Endodermal cell (in vitro differentiated cells): ENCODE data around the gene AIPL1. TPM values are rescaled to one million over a fixed set of nuclear protein-coding genes. Genes with fewer than 3 reads are reported as not detected.

ENCODE experiments used
- DNase-seq: peaks from one replicate; pipeline ENCODE4 v3.0.0-alpha.2; 2017
- H3K27ac ChIP-seq: 2 replicates; pipeline ENCODE4 v1.5.1; 2013; ENCODE audit warnings: mild to moderate bottlenecking, low read depth, low read length, moderate library complexity
- H3K27me3 ChIP-seq: 2 replicates; pipeline ENCODE4 v1.6.1; 2013; ENCODE audit warnings: mild to moderate bottlenecking, low read length, moderate library complexity; ENCODE audit not compliant: insufficient read depth, control insufficient read depth, poor library complexity, severe bottlenecking
- H3K36me3 ChIP-seq: 2 replicates; pipeline ENCODE4 v1.7.0; 2013; ENCODE audit warnings: mild to moderate bottlenecking, low read length, moderate library complexity; ENCODE audit not compliant: control insufficient read depth, insufficient read depth
- H3K4me1 ChIP-seq: one replicate; pipeline ENCODE4 v1.7.0; 2013; ENCODE audit warnings: low read length; ENCODE audit not compliant: control insufficient read depth, insufficient read depth
- H3K4me3 ChIP-seq: 2 replicates; pipeline ENCODE4 v1.5.1; 2013; ENCODE audit warnings: mild to moderate bottlenecking, low read length, moderate library complexity
- H3K9ac ChIP-seq: 2 replicates; pipeline ENCODE4 v1.6.1; 2013; ENCODE audit warnings: mild to moderate bottlenecking, low read length, moderate library complexity; ENCODE audit not compliant: poor library complexity, severe bottlenecking; ENCODE audit errors: extremely low read depth
- H3K9me3 ChIP-seq: 2 replicates; pipeline ENCODE4 v1.6.1; 2013; ENCODE audit warnings: mild to moderate bottlenecking, low read length, moderate library complexity; ENCODE audit not compliant: control insufficient read depth
- H3K27ac Mint-ChIP-seq: 2 replicates; pipeline ENCODE4 v1.8.0; 2020; ENCODE audit warnings: mixed read lengths
- H3K27me3 Mint-ChIP-seq: 2 replicates; pipeline ENCODE4 v1.8.0; 2021; ENCODE audit warnings: mild to moderate bottlenecking, mixed read lengths; ENCODE audit not compliant: insufficient read depth
- H3K36me3 Mint-ChIP-seq: 2 replicates; pipeline ENCODE4 v1.8.0; 2020; ENCODE audit warnings: low read depth, mixed read lengths
- H3K4me1 Mint-ChIP-seq: 2 replicates; pipeline ENCODE4 v1.8.0; 2020; ENCODE audit warnings: mixed read lengths
- H3K4me3 Mint-ChIP-seq: 2 replicates; pipeline ENCODE4 v1.8.0; 2020; ENCODE audit warnings: mild to moderate bottlenecking, moderate library complexity, mixed read lengths
- H3K9me3 Mint-ChIP-seq: 2 replicates; pipeline ENCODE4 v1.8.0; 2020; ENCODE audit warnings: mild to moderate bottlenecking, mixed read lengths
- WGBS, 2 experiments: methylation state at CpG; one replicate each; pipeline versions ENCODE4 v1.1.5 to v1.1.7; 2013; ENCODE audit warnings: missing lambda C conversion rate in 2 of 2, mixed read lengths in 1 of 2; ENCODE audit not compliant: insufficient coverage in 1 of 2, insufficient read length in 1 of 2; 5-methylcytosine and 5-hydroxymethylcytosine counted together
- total RNA-seq, 2 donors: library from RNA; stranded (reverse); fragmentation: NEBNext Ultra II Directional in 1 of 2; extraction: Animal tissue kit (Norgen Biotek cat#: 25700) in 1 of 2; gene quantifications; 2 replicates in 1 of 2; 3 replicates in 1 of 2; pipeline ENCODE4 v1.2.1, GENCODE V29; 2021
- TF ChIP-seq, protein P1 (sequence below): fragments of 200-600 bp; sonication (generic); conservative IDR thresholded peaks from 2 replicates; pipeline ENCODE4 v1.5.0; 2021; ENCODE audit warnings: antibody characterized with exemption, mild to moderate bottlenecking

The AIPL1 gene
- total RNA-seq, 2 donors from 2014 or later = not detected

DNA sequence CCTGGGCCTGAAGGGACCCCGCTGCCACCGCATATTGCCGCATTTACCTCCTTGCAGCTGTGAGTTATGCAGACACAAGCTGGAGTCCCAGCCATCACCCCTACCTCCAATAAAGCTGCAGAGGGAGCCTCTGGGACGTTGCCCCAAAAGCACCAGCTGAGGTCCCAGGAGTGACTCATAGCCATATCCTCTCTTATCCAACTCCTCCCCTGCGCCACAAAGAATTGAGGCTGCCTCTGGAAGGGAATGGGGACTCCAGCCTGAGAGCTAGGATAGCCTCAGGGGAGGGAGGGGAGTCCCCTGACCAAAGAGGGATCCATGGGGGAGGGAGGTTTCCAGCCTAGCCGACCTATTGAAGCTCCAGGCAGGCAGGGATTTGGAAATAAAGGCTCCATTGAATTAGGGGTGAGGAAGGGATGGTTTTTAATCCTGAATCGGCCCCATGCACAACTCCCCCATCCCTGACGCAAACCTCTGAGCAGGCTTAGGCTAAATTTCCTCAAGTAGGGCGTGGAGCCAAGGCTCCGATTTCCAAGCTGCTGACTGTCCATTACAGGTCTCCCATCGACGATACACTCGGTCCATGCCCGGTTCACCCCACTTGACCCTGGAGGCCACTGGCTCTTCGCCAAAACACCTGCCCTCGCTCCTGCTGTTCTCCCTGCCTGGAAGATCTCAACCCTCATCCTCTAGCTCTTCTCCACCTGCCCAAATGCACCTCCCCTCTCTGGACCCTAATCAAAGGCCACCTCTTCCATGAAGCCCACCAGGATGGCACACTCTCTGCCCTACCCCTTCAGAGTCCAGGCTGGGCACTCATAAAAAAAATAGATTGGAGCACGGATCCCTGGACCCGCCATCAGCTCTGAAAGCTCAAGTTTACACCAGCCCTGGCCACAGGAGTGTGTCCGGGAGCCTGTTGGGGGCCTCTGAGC lies 36.9 kb upstream of the AIPL1 start:
- H3K36me3 Mint-ChIP-seq = no peaks in the 10 kb centered on the region
- Histone ChIP-seq H3K27me3 (no peaks in the 10 kb centered on the region), H3K27ac (no peak overlapping the region), H3K9ac (no peak overlapping the region), H3K4me1 (peaks cover 6% of the 10 kb centered on the region), H3K9me3 (no peaks in the 10 kb centered on the region), H3K36me3 (no peaks in the 10 kb centered on the region), H3K4me3 (no peak overlapping the region)
- no peak overlapping the region for H3K27ac Mint-ChIP-seq
- peak; percentile 73 for DNase-seq
- peaks cover 19% of the 10 kb centered on the region for H3K4me1 Mint-ChIP-seq
- TF ChIP-seq, protein P1, sequence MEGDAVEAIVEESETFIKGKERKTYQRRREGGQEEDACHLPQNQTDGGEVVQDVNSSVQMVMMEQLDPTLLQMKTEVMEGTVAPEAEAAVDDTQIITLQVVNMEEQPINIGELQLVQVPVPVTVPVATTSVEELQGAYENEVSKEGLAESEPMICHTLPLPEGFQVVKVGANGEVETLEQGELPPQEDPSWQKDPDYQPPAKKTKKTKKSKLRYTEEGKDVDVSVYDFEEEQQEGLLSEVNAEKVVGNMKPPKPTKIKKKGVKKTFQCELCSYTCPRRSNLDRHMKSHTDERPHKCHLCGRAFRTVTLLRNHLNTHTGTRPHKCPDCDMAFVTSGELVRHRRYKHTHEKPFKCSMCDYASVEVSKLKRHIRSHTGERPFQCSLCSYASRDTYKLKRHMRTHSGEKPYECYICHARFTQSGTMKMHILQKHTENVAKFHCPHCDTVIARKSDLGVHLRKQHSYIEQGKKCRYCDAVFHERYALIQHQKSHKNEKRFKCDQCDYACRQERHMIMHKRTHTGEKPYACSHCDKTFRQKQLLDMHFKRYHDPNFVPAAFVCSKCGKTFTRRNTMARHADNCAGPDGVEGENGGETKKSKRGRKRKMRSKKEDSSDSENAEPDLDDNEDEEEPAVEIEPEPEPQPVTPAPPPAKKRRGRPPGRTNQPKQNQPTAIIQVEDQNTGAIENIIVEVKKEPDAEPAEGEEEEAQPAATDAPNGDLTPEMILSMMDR = no peak
- H3K27me3 Mint-ChIP-seq = no peaks in the 10 kb centered on the region
- 86 to 90% methylated on average over 13 to 19 of the region's 19 CpGs for WGBS, 2 experiments
- no peaks in the 10 kb centered on the region for H3K9me3 Mint-ChIP-seq
- H3K4me3 Mint-ChIP-seq = no peak overlapping the region

DNA sequence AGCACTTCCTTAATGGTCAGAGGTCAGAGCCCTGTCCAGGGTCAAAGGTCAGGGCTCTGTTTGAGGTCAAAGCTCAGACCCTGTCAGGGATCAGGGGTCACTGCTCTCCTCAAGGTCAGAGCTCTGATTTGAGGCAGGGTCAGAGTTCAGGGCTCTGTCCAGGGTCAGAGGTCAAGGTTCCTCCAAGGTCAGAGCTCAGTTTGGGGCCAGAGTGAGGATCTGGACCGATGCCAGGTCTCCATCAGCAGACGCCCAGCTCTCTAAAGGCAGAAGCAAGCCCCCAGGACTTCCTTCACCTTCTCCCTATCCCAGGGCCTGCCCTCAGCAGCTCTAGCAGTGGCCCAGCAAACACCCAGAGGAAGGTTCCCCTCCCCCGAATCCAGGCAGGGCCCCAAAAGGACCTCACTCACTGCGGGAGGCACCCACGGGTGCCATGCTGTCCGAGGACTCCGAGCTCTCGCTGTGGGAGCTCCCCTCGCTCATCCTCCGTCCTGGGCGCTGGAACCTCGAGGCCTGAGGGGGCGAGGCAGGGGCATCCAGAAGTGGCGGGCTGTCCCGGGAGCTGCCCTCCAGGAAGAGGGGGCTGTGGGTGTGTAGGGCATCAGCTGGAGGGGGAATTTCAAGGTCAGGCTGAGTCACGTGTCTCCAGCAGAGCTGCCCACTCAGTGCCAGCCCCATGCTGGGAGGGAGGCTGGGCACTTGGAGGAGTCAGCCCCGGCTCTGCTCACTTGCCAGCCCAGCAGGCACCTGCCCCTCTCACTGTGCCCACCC lies 36.0 kb upstream of the AIPL1 start:
- Mint-ChIP-seq H3K36me3 (no peaks in the 10 kb centered on the region), H3K9me3 (no peaks in the 10 kb centered on the region), H3K27ac (no peak overlapping the region), H3K4me3 (no peak overlapping the region), H3K4me1 (peaks cover 13% of the 10 kb centered on the region), H3K27me3 (no peaks in the 10 kb centered on the region)
- WGBS, 2 experiments = 83 to 91% methylated on average over 9 to 17 of the region's 17 CpGs
- TF ChIP-seq, protein P1 = no peak
- Histone ChIP-seq H3K4me1 (peaks cover 6% of the 10 kb centered on the region), H3K9me3 (no peaks in the 10 kb centered on the region), H3K4me3 (no peak overlapping the region), H3K27ac (no peak overlapping the region), H3K9ac (no peak overlapping the region), H3K36me3 (no peaks in the 10 kb centered on the region), H3K27me3 (no peaks in the 10 kb centered on the region)
- DNase-seq = no peak

DNA sequence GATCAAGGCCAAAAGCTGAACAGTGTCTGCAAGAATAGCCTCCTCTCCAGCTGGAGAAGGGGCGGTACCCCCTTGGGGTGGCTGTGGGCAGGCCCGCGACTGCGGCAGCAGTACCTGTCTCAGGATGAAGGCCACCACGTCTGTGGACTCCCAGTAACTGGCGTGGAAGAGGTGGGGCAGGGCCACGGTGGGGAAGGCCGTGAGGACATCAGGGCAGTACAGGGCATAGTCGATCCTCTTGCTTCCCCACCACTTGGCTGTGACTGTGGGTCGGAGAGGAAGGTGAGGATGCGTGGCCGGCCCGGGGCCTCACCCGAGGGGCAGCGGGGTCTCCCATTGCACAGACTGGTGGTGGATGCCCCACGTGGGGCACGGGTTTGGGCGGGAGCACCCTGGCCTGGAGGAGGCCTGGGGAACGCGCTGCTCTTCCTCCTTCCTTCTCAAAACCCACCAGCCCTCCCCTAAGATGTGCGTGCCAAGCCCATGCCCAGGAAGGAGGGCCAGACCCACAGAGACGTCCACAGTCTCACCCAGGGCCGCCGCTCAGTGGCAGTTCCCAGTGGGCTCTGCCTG lies 35.3 kb upstream of the AIPL1 start:
- 94 to 100% methylated on average over 6 to 24 of the region's 24 CpGs for WGBS, 2 experiments
- no peaks in the 10 kb centered on the region for H3K36me3 ChIP-seq
- H3K9ac ChIP-seq = no peak overlapping the region
- H3K27me3 ChIP-seq = no peaks in the 10 kb centered on the region
- Mint-ChIP-seq H3K36me3 (no peaks in the 10 kb centered on the region), H3K27me3 (no peaks in the 10 kb centered on the region), H3K4me1 (peaks cover 7% of the 10 kb centered on the region), H3K27ac (no peak overlapping the region), H3K4me3 (no peak overlapping the region), H3K9me3 (no peaks in the 10 kb centered on the region)
- no peak overlapping the region for H3K4me3 ChIP-seq
- H3K4me1 ChIP-seq = no peaks in the 10 kb centered on the region
- TF ChIP-seq, protein P1 = no peak
- no peak overlapping the region for H3K27ac ChIP-seq
- DNase-seq = no peak
- H3K9me3 ChIP-seq = no peaks in the 10 kb centered on the region
